Bronchial epithelial cell (primary cell): ENCODE measurements around the gene AAK1. TPM values are rescaled to one million over a fixed set of nuclear protein-coding genes. Genes with fewer than 3 reads are reported as not detected.
"Not testable (repeated sequence)": the region's sequence is repeated elsewhere in the genome, so short reads cannot be mapped to it uniquely, and the experiment has no call there.

ENCODE experiments used
- DNase-seq: peaks from one replicate; pipeline ENCODE4 v3.0.0-alpha.2; 2010; ENCODE audit warnings: low read depth
- FAIRE-seq: peaks from 2 replicates; lab custom pipeline; 2011; peaks lifted over from hg19 to GRCh38; lab: Jason Lieb, UNC
- H3K27me3 ChIP-seq: 2 replicates; pipeline ENCODE4 v1.5.1; 2011; ENCODE audit warnings: low read length; ENCODE audit not compliant: control insufficient read depth, insufficient read depth
- H3K36me3 ChIP-seq: 2 replicates; pipeline ENCODE4 v1.5.1; 2011; ENCODE audit warnings: low read length; ENCODE audit not compliant: control insufficient read depth, insufficient read depth
- H3K4me3 ChIP-seq: 2 replicates; pipeline ENCODE4 v1.5.1; 2011; ENCODE audit warnings: mild to moderate bottlenecking, low read depth, low read length, control low read depth
- total RNA-seq: library from RNA; depleted of rRNA; stranded (reverse); fragments of >200 nt; gene quantifications from 2 replicates; pipeline ENCODE4 v1.2.1, GENCODE V29; 2014
- TF ChIP-seq, protein P1 (sequence below): IDR thresholded peaks from 2 replicates; pipeline ENCODE4 v1.5.1; 2011; ENCODE audit warnings: mild to moderate bottlenecking, moderate library complexity, low read length, control low read depth, inconsistent platforms; ENCODE audit not compliant: insufficient read depth, severe bottlenecking

AAK1 gene
- total RNA-seq, 1 donor from 2014 or later = 17.9 TPM

DNA sequence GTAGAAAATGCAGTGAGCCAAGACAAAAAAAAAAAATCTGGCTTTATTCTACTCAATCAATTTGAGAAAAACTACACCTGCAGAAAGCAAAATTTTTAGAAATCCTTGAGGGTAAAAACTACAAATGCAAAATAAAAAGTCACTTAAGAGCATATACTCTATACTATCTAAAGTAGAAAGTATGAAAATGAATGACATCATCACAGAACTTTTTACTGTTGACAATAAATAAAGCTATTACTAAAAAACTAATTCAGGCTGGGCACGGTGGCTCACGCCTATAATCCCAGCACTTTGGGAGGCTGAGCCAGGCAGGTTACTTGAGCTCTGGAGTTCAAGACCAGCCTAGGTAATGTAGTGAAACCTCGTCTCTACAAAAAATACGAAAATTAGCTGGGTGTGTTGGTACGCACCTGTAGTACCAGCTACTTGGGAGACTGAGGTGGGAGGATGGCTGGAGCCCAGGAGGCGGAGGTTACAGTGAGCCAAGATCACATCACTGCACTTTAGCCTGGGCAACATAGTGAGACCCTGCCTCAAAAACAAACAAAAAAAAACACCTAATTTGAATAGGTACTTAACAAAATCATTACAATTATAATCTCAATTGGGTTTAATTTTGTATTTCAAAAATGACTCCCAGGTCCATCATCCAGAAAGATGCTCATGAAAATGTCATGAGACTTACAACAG, 213.9 kb downstream of the AAK1 start:
- no peaks in the 10 kb centered on the region for H3K27me3 ChIP-seq
- DNase-seq = no peak
- peaks cover 1% of the 10 kb centered on the region for H3K36me3 ChIP-seq
- no peak overlapping the region for H3K4me3 ChIP-seq
- FAIRE-seq = no peak
- TF ChIP-seq, protein P1, sequence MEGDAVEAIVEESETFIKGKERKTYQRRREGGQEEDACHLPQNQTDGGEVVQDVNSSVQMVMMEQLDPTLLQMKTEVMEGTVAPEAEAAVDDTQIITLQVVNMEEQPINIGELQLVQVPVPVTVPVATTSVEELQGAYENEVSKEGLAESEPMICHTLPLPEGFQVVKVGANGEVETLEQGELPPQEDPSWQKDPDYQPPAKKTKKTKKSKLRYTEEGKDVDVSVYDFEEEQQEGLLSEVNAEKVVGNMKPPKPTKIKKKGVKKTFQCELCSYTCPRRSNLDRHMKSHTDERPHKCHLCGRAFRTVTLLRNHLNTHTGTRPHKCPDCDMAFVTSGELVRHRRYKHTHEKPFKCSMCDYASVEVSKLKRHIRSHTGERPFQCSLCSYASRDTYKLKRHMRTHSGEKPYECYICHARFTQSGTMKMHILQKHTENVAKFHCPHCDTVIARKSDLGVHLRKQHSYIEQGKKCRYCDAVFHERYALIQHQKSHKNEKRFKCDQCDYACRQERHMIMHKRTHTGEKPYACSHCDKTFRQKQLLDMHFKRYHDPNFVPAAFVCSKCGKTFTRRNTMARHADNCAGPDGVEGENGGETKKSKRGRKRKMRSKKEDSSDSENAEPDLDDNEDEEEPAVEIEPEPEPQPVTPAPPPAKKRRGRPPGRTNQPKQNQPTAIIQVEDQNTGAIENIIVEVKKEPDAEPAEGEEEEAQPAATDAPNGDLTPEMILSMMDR = no peak

GRCh38 chr2:69428981-69429380, 214.6 kb downstream of the AAK1 start:
- Histone ChIP-seq H3K36me3 (peaks cover 1% of the 10 kb centered on the region), H3K27me3 (no peaks in the 10 kb centered on the region), H3K4me3 (no peak overlapping the region)
- DNase-seq (no peak), FAIRE-seq (no peak)
- TF ChIP-seq, protein P1 = no peak

DNA sequence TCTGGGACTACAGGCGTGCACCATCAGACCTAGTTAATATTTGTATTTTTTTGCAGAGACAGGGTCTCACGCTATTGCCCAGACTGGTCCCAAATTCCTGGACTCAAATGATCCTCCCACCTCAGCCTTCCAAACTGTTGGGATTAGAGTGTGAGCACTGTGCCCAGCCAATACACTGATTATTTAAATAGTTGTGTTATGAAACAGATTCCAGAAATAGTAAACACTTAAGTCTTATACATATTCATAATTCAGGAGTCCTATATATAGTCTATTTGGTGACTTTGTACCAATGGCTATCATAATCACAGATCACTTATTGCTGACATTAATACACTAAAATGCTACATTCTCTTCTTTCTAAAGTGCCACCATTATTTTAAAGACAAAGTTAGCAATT, 219.1 kb downstream of the AAK1 start:
- Histone ChIP-seq H3K4me3 (no peak overlapping the region), H3K36me3 (no peaks in the 10 kb centered on the region), H3K27me3 (no peaks in the 10 kb centered on the region)
- no peak for FAIRE-seq
- no peak for DNase-seq
- TF ChIP-seq, protein P1 = no peak

GRCh38 chr2:69422198-69422597, 221.3 kb downstream of the AAK1 start:
- TF ChIP-seq, protein P1 = no peak
- H3K36me3 ChIP-seq = peaks cover 2% of the 10 kb centered on the region
- FAIRE-seq = no peak

GRCh38 chr2:69419111-69419510, 224.4 kb downstream of the AAK1 start:
- not testable (repeated sequence) for H3K4me3 ChIP-seq, DNase-seq, H3K27me3 ChIP-seq, H3K36me3 ChIP-seq, FAIRE-seq

More at GRCh38 chr2:69422198-69422597, 221.3 kb downstream of the AAK1 start:
- DNase-seq = no peak
- H3K4me3 ChIP-seq = no peak overlapping the region
- no peaks in the 10 kb centered on the region for H3K27me3 ChIP-seq

DNA sequence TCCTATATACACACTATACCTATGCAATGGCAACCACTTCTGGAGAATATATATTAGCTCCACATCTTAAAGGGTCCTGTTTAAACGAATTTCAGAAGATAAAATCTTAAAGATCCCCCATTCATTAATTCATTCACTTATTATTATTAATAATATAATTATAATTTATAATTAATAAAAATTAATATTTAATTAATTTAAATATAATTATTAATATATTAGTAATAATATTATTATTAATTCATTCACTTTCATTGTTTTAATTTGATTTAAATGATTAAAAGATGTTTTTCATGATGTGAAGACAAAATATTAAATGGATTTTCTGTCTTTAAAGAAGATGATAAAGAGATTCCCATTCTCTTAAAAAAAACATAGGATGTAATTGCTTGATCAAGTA, 227.4 kb downstream of the AAK1 start:
- TF ChIP-seq, protein P1 = no peak
- Histone ChIP-seq H3K36me3 (peaks cover 2% of the 10 kb centered on the region), H3K27me3 (no peaks in the 10 kb centered on the region), H3K4me3 (no peak overlapping the region)
- FAIRE-seq (no peak), DNase-seq (no peak)

Other genes starting within 250 kb of the AAK1 start
- gene NFU1, start 206.3 kb downstream of the AAK1 start, total RNA-seq = 23.7 and 37.5 TPM in 2 replicates
- 15.0 and 26.4 TPM in 2 replicates for gene ANXA4, start 98.4 kb upstream of the AAK1 start, total RNA-seq
- 8.3 and 9.5 TPM in 2 replicates for gene GMCL1, start 185.9 kb upstream of the AAK1 start, total RNA-seq